Astrocyte (in vitro differentiated cells and primary cell): ENCODE results near the gene KCNB1. TPM values are rescaled to one million over a fixed set of nuclear protein-coding genes. Genes with fewer than 3 reads are reported as not detected.

Experiments used
- DNase-seq: peaks from one replicate; pipeline ENCODE4 v3.0.0-alpha.2; 2010; ENCODE audit warnings: low read depth
- FAIRE-seq: peaks from 2 replicates; lab custom pipeline; 2011; peaks lifted over from hg19 to GRCh38; lab: Jason Lieb, UNC
- H2AFZ ChIP-seq: 2 replicates; pipeline ENCODE4 v1.6.0; 2012; ENCODE audit warnings: low read depth, low read length, inconsistent platforms
- H3K27ac ChIP-seq: 2 replicates; pipeline ENCODE4 v1.5.1; 2011; ENCODE audit warnings: low read depth, low read length, inconsistent platforms
- H3K27me3 ChIP-seq: 2 replicates; pipeline ENCODE4 v1.6.0; 2011; ENCODE audit warnings: low read length, inconsistent platforms; ENCODE audit not compliant: insufficient read depth
- H3K36me3 ChIP-seq: 2 replicates; pipeline ENCODE4 v1.5.1; 2011; ENCODE audit warnings: low read length, inconsistent platforms; ENCODE audit not compliant: insufficient read depth
- H3K4me1 ChIP-seq: 2 replicates; pipeline ENCODE4 v1.5.1; 2011; ENCODE audit warnings: low read length, inconsistent platforms; ENCODE audit not compliant: insufficient read depth
- H3K4me2 ChIP-seq: 2 replicates; pipeline ENCODE4 v1.6.0; 2012; ENCODE audit warnings: low read length, inconsistent platforms
- H3K4me3 ChIP-seq: 2 replicates; pipeline ENCODE4 v1.5.1; 2011; ENCODE audit warnings: low read depth, mild to moderate bottlenecking, low read length, inconsistent platforms; ENCODE audit not compliant: insufficient read depth
- H3K79me2 ChIP-seq: 2 replicates; pipeline ENCODE4 v1.6.0; 2012; ENCODE audit warnings: mild to moderate bottlenecking, low read length, inconsistent platforms; ENCODE audit not compliant: insufficient read depth
- H3K9ac ChIP-seq: 2 replicates; pipeline ENCODE4 v1.6.0; 2012; ENCODE audit warnings: mild to moderate bottlenecking, low read length, inconsistent platforms
- H3K9me3 ChIP-seq: 2 replicates; pipeline ENCODE4 v1.5.1; 2012; ENCODE audit warnings: low read depth, mild to moderate bottlenecking, low read length, inconsistent platforms; ENCODE audit not compliant: insufficient read depth
- H4K20me1 ChIP-seq: 2 replicates; pipeline ENCODE4 v1.6.0; 2012; ENCODE audit warnings: low read length, inconsistent platforms; ENCODE audit not compliant: insufficient read depth
- H3K27ac Mint-ChIP-seq: one replicate; pipeline ENCODE4 v1.8.0; 2021; ENCODE audit warnings: mild to moderate bottlenecking, mixed read lengths; ENCODE audit not compliant: unreplicated experiment
- H3K27me3 Mint-ChIP-seq: one replicate; pipeline ENCODE4 v1.8.0; 2021; ENCODE audit warnings: low read depth, mixed read lengths; ENCODE audit not compliant: unreplicated experiment
- H3K36me3 Mint-ChIP-seq: one replicate; pipeline ENCODE4 v1.8.0; 2021; ENCODE audit warnings: low read depth, mixed read lengths; ENCODE audit not compliant: unreplicated experiment
- H3K4me1 Mint-ChIP-seq: one replicate; pipeline ENCODE4 v1.8.0; 2021; ENCODE audit warnings: low read depth, mixed read lengths; ENCODE audit not compliant: unreplicated experiment
- H3K4me3 Mint-ChIP-seq: one replicate; pipeline ENCODE4 v1.8.0; 2021; ENCODE audit warnings: mild to moderate bottlenecking, moderate library complexity, mixed read lengths; ENCODE audit not compliant: unreplicated experiment
- H3K9me3 Mint-ChIP-seq: one replicate; pipeline ENCODE4 v1.8.0; 2021; ENCODE audit warnings: mild to moderate bottlenecking, mixed read lengths; ENCODE audit not compliant: unreplicated experiment
- CTCF ChIP-seq: IDR thresholded peaks from 2 replicates; pipeline ENCODE4 v1.5.1; 2011; ENCODE audit warnings: low read depth, mild to moderate bottlenecking, inconsistent platforms, low read length, moderate library complexity; ENCODE audit not compliant: insufficient read depth
- EZH2 ChIP-seq: IDR thresholded peaks from 2 replicates; pipeline ENCODE4 v1.6.1; 2012; ENCODE audit warnings: mild to moderate bottlenecking, low read length, inconsistent platforms; ENCODE audit not compliant: insufficient read depth
- total RNA-seq: library from RNA; stranded (reverse); gene quantifications from 2 replicates; pipeline ENCODE4 v1.2.1, GENCODE V29; 2021

KCNB1 gene
- total RNA-seq, 1 donor from 2014 or later: 0.48 TPM

GRCh38 chr20:49422161-49422560, 60.3 kb downstream of the KCNB1 start:
- TF ChIP-seq CTCF (no peak), EZH2 (no peak)
- peaks cover 5% of the 10 kb centered on the region for H3K9me3 Mint-ChIP-seq
- H3K27ac Mint-ChIP-seq: no peak overlapping the region
- Histone ChIP-seq H3K27me3 (peaks cover 25% of the 10 kb centered on the region), H2AFZ (no peak overlapping the region), H3K4me3 (no peak overlapping the region), H4K20me1 (no peaks in the 10 kb centered on the region), H3K36me3 (no peaks in the 10 kb centered on the region), H3K9ac (no peak overlapping the region), H3K4me2 (no peak overlapping the region), H3K79me2 (no peaks in the 10 kb centered on the region), H3K4me1 (no peaks in the 10 kb centered on the region), H3K27ac (no peak overlapping the region), H3K9me3 (peaks cover 2% of the 10 kb centered on the region)
- H3K4me3 Mint-ChIP-seq: no peak overlapping the region
- peaks cover 4% of the 10 kb centered on the region for H3K4me1 Mint-ChIP-seq
- no peak for FAIRE-seq
- DNase-seq: no peak
- peaks cover 4% of the 10 kb centered on the region for H3K36me3 Mint-ChIP-seq
- peaks cover 27% of the 10 kb centered on the region for H3K27me3 Mint-ChIP-seq

DNA sequence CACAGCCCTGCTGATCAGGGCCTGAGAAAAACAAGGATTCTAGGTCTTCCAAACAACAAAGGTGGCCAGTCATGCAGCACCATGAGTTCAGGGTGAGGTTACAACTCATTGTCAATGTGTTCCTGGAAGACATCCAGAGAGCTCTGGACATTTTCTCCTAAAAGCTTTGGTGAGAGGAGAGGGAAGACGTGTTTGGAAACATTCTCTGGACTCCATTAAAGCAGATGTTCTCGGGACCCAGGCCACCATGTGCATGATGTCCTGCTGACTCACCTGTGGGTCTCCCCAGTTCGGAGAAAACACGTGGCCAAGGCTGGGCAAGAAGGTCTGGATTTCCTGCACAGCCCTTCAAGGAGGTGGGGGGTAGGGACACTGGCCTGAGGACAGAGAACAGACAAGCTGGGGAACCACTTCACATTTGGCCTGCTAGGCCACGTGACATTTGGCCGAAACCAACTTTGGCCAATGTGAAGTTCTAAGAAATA, 61.6 kb downstream of the KCNB1 start:
- Histone ChIP-seq H3K9me3 (peaks cover 2% of the 10 kb centered on the region), H3K4me1 (no peaks in the 10 kb centered on the region), H2AFZ (no peak overlapping the region), H3K4me2 (no peak overlapping the region), H4K20me1 (no peaks in the 10 kb centered on the region), H3K9ac (no peak overlapping the region), H3K27ac (no peak overlapping the region), H3K27me3 (peaks cover 22% of the 10 kb centered on the region), H3K36me3 (no peaks in the 10 kb centered on the region), H3K79me2 (no peaks in the 10 kb centered on the region), H3K4me3 (no peak overlapping the region)
- H3K36me3 Mint-ChIP-seq: peaks cover 4% of the 10 kb centered on the region
- FAIRE-seq (no peak), DNase-seq (no peak)
- TF ChIP-seq EZH2: no peak
- no peak for TF ChIP-seq CTCF
- no peak overlapping the region for H3K4me3 Mint-ChIP-seq
- H3K9me3 Mint-ChIP-seq: peaks cover 5% of the 10 kb centered on the region
- H3K27me3 Mint-ChIP-seq: peaks cover 36% of the 10 kb centered on the region
- peaks cover 4% of the 10 kb centered on the region for H3K4me1 Mint-ChIP-seq
- H3K27ac Mint-ChIP-seq: no peak overlapping the region

GRCh38 chr20:49420292-49420691, 62.2 kb downstream of the KCNB1 start:
- no peaks in the 10 kb centered on the region for H4K20me1 ChIP-seq
- no peak overlapping the region for H3K27ac ChIP-seq
- H2AFZ ChIP-seq: no peak overlapping the region
- H3K9me3 ChIP-seq: peaks cover 2% of the 10 kb centered on the region
- no peak overlapping the region for H3K4me3 ChIP-seq
- Mint-ChIP-seq H3K36me3 (peaks cover 3% of the 10 kb centered on the region), H3K27ac (no peak overlapping the region), H3K4me1 (peaks cover 4% of the 10 kb centered on the region), H3K4me3 (no peak overlapping the region), H3K27me3 (peaks cover 42% of the 10 kb centered on the region), H3K9me3 (peaks cover 5% of the 10 kb centered on the region)
- no peak overlapping the region for H3K4me2 ChIP-seq
- H3K27me3 ChIP-seq: peaks cover 24% of the 10 kb centered on the region
- H3K4me1 ChIP-seq: no peaks in the 10 kb centered on the region
- DNase-seq: no peak
- no peak for FAIRE-seq
- H3K79me2 ChIP-seq: no peaks in the 10 kb centered on the region
- TF ChIP-seq CTCF (no peak), EZH2 (no peak)
- H3K36me3 ChIP-seq: no peaks in the 10 kb centered on the region
- H3K9ac ChIP-seq: no peak overlapping the region
